Kidney tubule cell (primary cell): ENCODE measurements around the gene DPPA3.
"Not testable (repeated sequence)": the region's sequence is repeated elsewhere in the genome, so short reads cannot be mapped to it uniquely, and the experiment has no call there.

Experiments
- DNase-seq: peaks from one replicate; pipeline ENCODE4 v3.0.0-alpha.2; 2018; ENCODE audit warnings: low spot score

The DPPA3 gene

DNA sequence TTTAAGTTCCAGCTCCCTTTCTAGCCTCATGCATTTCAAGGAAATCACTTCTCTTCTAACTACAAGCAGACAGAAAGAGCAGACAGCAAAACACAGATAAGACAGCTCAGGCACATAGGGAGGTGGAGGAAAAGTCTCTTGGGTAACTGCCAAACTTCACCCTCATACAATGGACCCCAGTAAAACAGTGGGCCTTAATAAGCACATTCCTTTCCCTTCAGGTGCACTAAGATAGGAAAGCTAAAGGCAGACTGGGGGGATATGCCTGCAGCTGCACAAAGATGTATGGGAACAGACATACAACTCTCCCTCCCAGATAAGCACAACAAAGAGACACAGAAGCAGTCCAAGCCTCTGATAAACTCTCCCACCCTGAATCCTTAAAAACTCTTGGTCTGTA is 19.8 kb downstream of the DPPA3 start:
- DNase-seq, result not testable (repeated sequence)

DNA sequence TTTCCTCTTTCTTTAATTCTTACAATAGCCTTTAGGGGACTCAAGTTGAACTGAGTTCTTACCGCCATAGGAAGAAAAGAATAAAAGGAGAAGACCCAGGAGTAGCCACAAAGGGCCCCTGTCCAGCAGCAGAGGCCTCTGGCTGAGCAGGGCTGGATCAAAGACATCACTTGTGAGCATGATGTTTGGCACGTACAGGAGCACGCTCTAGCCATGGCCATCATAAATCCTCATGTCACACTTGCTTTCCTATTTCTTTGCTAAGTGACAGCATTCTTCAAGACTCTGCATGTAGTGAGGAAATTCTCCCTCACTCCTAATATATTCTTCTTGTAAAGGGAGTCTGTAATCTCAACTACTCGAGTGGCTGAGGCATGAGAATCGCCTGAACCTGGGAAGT is 20.3 kb downstream of the DPPA3 start:
- no peak for DNase-seq

DNA sequence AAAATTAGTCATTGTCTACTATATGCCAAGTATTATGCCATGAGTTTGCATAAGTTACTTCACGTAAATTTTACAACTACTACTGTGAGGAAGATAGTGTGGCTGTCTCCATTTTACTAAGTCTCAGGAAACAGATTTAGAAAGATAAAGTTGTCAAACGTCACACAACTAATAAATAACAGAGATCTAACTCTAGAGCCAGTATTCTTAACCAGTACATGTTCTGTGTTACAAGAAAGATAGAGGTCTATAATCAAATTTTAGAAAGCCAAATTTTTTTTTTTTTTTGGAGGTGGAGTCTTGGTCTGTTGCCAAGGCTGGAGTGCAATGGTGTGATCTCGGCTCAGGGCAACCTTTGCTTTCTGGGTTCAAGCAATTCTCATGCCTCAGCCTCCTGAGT is 21.8 kb downstream of the DPPA3 start:
- no peak for DNase-seq

DNA sequence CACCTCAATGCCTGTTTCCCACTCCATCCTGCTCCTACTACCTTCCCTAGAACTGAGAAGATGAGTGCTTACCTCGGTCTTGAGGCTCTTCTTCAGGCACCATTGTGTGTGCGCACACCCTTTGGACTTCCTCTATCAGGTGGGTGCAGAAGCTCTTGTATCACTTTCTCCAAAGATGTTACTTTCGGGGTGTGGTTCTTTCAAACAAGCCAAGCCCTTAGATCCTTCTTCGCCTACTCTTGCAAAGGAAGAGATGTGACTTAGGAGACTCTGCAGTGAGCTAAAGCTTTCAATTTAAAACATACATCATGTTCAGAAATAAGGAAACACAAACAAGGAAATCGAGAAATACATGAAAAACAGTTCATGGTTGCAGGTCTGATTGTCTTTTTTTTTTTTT is 36.0 kb downstream of the DPPA3 start, which contains the start of gene CLEC4C:
TSS of gene CLEC4C (minus strand) at position 130 of the 400 bp plus-strand sequence. CDS start at position 103, 27 bp downstream.
- DNase-seq, result no peak

GRCh38 chr12:7748852-7749251 is 37.6 kb downstream of the DPPA3 start:
- DNase-seq, result no peak

DNA sequence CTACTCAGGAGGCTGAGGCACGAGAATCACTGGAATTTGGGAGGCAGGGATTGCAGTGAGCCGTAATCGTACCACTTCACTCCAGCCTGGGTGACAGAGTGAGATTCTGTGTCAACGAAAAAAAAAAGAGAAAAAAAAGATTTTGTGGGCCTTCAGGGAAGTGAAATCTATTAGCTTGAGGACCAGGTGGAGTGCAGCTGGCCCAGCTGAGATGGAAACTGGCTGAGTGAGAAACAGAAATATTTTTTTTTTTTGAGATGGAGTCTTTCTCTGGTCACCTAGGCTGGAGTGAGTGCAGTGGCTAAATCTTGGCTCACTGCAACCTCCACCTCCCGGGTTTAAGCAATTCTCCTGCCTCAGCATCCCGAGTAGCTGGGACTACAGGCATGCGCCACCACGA is 38.2 kb downstream of the DPPA3 start:
- no peak for DNase-seq

DNA sequence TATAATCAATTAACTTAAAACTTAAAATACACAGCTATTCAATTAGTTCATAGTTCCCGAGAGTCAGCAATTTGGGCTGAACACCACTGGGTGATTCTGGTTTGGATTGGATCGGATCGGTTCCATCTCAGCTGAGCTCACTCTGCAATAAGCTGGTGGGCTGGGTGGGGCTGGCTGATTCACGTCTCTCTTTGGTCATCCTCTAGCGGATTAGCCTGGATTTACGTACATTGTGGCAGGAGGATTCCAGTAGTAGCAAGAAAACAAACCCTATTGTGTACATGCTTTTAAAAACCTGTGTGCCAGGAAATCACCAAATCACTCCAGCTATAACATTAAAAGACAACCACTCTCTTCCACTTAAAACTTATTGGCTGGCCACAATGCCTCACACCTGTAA is 39.1 kb downstream of the DPPA3 start:
- no peak for DNase-seq

- DNase-seq, result no peak
These were observed 40.2 kb downstream of the DPPA3 start for GRCh38 chr12:7751394-7751793.

- DNase-seq, result not testable (repeated sequence)
These were observed 41.0 kb downstream of the DPPA3 start for GRCh38 chr12:7751941-7752922.

DNA sequence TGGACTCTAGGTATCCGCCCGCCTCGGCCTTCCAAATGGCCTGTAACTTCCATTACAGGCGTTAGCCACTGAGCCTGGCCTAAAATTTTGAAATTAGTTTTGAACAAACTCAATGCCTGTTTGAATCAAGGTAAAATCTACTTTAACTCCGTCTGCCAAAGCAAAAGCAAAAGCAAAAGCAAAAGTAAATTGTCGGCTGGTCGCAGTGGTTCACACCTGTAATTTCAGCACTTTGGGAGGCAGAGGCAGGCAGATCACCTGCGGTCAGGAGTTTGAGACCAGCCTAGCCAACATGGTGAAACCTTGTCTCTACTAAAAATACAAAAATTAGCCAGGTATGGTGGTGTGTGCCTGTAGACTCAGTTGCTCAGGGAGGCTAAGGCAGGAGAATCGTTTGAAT is 44.4 kb downstream of the DPPA3 start:
- not testable (repeated sequence) for DNase-seq

GRCh38 chr12:7756993-7757392 is 45.8 kb downstream of the DPPA3 start:
- DNase-seq, result no peak

- DNase-seq, result no peak
These were observed 47.5 kb downstream of the DPPA3 start for GRCh38 chr12:7758766-7759140.
